ENCODE results near the gene AOC3. TPM values are rescaled to one million over a fixed set of nuclear protein-coding genes. Genes with fewer than 3 reads are reported as not detected.
"Not testable (repeated sequence)": the region's sequence is repeated elsewhere in the genome, so short reads cannot be mapped to it uniquely, and the experiment has no call there.

Gene AOC3
- total RNA-seq, 2 experiments from 2014 or later, result 1.0 to 1.4 TPM

DNA sequence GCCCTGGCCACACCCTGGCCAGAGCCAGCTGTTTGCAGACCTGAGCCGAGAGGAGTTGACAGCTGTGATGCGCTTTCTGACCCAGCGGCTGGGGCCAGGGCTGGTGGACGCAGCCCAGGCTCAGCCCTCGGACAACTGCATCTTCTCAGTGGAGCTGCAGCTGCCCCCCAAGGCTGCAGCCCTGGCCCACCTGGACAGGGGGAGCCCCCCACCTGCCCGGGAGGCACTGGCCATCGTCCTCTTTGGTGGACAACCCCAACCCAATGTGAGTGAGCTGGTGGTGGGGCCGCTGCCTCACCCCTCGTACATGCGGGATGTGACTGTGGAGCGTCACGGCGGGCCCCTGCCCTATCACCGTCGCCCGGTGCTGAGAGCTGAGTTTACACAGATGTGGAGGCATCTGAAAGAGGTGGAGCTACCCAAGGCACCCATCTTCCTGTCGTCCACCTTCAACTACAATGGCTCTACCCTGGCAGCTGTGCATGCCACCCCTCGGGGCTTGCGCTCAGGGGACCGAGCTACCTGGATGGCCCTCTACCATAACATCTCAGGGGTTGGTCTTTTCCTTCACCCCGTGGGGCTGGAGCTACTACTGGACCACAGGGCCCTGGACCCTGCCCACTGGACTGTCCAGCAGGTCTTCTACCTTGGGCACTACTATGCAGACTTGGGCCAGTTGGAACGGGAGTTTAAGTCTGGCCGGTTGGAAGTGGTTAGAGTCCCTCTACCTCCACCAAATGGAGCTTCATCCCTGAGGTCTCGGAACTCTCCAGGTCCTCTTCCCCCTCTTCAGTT is 6.0 kb upstream of the AOC3 start:
- DNase-seq, result no peak
- peaks cover 33% of the 10 kb centered on the region for H3K36me3 Mint-ChIP-seq (ENCODE audit: low read depth)
- CTCF ChIA-PET, result interaction anchor here (1.5 to 2.8 kb wide), 2 partner anchors 11 to 84 kb away, joined by 5 to 12 read pairs; partner anchors contain the start of gene PSME3

DNA sequence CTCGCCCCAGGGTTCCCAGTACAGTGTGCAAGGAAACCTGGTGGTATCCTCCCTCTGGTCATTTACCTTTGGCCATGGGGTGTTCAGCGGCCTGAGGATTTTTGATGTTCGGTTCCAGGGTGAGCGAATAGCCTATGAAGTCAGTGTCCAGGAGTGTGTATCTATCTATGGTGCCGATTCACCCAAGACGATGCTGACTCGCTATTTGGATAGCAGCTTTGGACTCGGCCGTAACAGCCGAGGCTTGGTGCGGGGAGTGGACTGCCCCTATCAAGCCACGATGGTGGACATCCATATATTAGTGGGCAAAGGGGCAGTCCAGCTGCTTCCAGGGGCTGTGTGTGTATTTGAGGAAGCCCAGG is 5.5 kb upstream of the AOC3 start:
- Mint-ChIP-seq H3K36me3 (ENCODE audit: low read depth) (peaks cover 33% of the 10 kb centered on the region), H3K9me3 (ENCODE audit: insufficient read depth) (no peaks in the 10 kb centered on the region), H3K4me1 (ENCODE audit: low read depth) (peaks cover 11% of the 10 kb centered on the region), H3K27me3 (ENCODE audit: low read depth) (no peaks in the 10 kb centered on the region), H3K27ac (no peak overlapping the region), H3K4me3 (no peak overlapping the region)
- DNase-seq (no peak), ATAC-seq (no peak)
- ChIA-PET POLR2A (interaction anchor here (1.2 kb wide), 1 partner anchor 12 kb away, joined by 8 read pairs; the partner anchor contains the start of gene PSME3), CTCF (interaction anchor here (2.8 kb wide), 1 partner anchor 11 kb away, joined by 12 read pairs; the partner anchor contains the start of gene PSME3)

More for the DNA sequence above, 6.0 kb upstream of the AOC3 start:
- Mint-ChIP-seq H3K27ac (no peak overlapping the region), H3K4me3 (no peak overlapping the region), H3K27me3 (ENCODE audit: low read depth) (no peaks in the 10 kb centered on the region), H3K9me3 (ENCODE audit: insufficient read depth) (no peaks in the 10 kb centered on the region), H3K4me1 (ENCODE audit: low read depth) (peaks cover 11% of the 10 kb centered on the region)
- POLR2A ChIA-PET, result interaction anchor here (1.2 kb wide), 1 partner anchor 12 kb away, joined by 8 read pairs; the partner anchor contains the start of gene PSME3
- no peak for ATAC-seq

DNA sequence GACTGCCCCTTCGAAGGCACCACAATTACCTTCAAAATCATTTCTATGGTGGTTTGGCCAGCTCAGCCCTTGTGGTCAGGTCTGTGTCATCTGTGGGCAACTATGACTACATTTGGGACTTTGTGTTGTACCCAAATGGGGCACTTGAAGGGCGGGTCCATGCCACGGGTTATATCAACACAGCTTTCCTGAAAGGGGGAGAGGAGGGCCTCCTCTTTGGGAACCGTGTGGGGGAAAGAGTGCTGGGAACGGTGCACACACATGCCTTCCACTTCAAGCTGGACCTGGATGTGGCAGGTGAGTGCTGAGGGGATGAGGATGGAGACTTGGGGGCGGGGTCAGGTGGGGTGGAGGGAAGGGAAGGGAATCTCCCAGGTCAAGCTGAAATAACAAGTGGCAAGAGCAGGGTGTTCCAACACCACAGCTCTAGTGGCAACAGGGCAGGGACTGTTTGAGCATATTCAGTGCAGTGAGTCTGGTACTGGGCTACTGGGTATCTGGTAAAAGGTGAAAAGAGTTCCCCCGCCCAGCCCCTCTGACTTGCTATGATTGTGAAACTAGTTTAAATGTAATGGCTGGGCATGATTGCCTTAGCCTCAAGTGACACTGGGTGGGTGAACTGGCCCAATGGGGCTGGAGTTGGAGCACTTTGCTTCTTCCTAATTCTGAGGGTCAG is 4.9 kb upstream of the AOC3 start:
- peak overlapping the region; percentile 29 for H3K27ac Mint-ChIP-seq
- H3K4me3 Mint-ChIP-seq, result no peak overlapping the region
- ChIA-PET CTCF (no interaction called here), POLR2A (interaction anchor here (1.2 kb wide), 1 partner anchor 13 kb away, joined by 8 read pairs; the partner anchor contains the start of gene PSME3)
- H3K4me1 Mint-ChIP-seq (ENCODE audit: low read depth), result peaks cover 11% of the 10 kb centered on the region
- H3K36me3 Mint-ChIP-seq (ENCODE audit: low read depth), result peaks cover 33% of the 10 kb centered on the region
- no peak for DNase-seq
- no peaks in the 10 kb centered on the region for H3K27me3 Mint-ChIP-seq (ENCODE audit: low read depth)
- H3K9me3 Mint-ChIP-seq (ENCODE audit: insufficient read depth), result no peaks in the 10 kb centered on the region
- no peak for ATAC-seq

DNA sequence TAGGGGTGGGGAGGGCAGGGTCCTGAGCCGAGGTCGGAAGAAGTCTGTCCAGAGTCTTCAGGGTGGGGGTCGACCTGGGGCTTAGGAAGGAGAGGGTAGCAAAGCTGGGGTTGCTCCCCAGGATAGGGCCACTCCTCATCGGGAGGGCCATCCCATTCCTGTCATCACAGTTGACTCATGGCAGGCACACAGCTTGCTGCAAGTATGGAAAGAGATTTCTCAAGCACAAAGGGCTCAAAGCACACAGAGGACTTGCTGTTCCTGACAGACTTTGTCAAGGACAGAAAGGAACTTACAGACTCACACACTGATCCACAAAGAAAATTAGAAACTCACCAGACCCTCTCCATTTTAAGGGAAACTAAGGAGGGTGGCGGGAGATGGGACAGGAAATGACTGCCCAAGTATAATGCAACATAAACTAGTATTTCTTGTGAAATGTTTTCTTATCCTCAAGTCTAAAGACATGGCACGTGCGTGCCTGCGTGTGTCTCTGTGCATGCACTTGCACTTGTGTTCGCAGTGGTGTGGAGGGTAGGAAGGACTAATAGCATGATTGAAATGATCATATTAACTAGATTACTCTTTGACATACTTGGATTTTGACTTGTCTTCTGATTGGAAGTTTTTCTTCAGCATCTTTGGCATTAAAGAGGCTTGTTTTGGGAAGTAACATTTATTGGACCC is 4.3 kb upstream of the AOC3 start:
- H3K27ac Mint-ChIP-seq, result peak overlapping the region; percentile 29
- DNase-seq (no peak), ATAC-seq (no peak)
- no peaks in the 10 kb centered on the region for H3K27me3 Mint-ChIP-seq (ENCODE audit: low read depth)
- peaks cover 28% of the 10 kb centered on the region for H3K36me3 Mint-ChIP-seq (ENCODE audit: low read depth)
- no peaks in the 10 kb centered on the region for H3K9me3 Mint-ChIP-seq (ENCODE audit: insufficient read depth)
- no peak overlapping the region for H3K4me3 Mint-ChIP-seq
- POLR2A ChIA-PET, result interaction anchor here (0.6 kb wide), 1 partner anchor 1772 kb away, joined by 3 read pairs; no protein-coding TSS in a partner anchor
- CTCF ChIA-PET, result no interaction called here
- H3K4me1 Mint-ChIP-seq (ENCODE audit: low read depth), result peaks cover 11% of the 10 kb centered on the region

DNA sequence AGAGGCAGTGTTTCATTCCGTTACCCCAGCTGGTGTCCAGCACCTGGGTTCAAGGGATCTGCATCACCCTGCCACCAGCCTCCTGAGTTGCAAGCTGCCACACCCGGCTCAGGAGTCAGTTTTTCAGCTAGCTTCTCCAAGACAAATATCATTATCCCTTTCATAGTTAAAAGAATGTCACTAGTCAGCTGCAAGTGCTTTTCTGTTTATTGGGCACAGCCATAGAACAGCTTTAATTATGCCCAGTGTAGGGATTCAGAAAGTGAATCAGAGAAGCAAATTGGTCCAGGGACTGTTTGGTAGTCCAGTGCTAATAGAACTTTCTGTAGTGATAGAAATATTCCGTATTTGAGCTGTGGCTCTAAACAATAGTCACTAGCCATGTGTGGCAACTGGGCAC is 2.9 kb upstream of the AOC3 start:
- ATAC-seq (no peak), DNase-seq (no peak)
- ChIA-PET POLR2A (interaction anchor here (0.6 kb wide), 1 partner anchor 121 kb away, joined by 3 read pairs; no protein-coding TSS in a partner anchor), CTCF (interaction anchor here (1.2 to 1.3 kb wide), 2 partner anchors 15 to 24 kb away, joined by 3 to 4 read pairs; partner anchors contain the start of genes BECN1 and PSME3)
- Mint-ChIP-seq H3K36me3 (ENCODE audit: low read depth) (peaks cover 14% of the 10 kb centered on the region), H3K27me3 (ENCODE audit: low read depth) (no peaks in the 10 kb centered on the region), H3K4me1 (ENCODE audit: low read depth) (peaks cover 11% of the 10 kb centered on the region), H3K27ac (no peak overlapping the region), H3K4me3 (no peak overlapping the region), H3K9me3 (ENCODE audit: insufficient read depth) (no peaks in the 10 kb centered on the region)

DNA sequence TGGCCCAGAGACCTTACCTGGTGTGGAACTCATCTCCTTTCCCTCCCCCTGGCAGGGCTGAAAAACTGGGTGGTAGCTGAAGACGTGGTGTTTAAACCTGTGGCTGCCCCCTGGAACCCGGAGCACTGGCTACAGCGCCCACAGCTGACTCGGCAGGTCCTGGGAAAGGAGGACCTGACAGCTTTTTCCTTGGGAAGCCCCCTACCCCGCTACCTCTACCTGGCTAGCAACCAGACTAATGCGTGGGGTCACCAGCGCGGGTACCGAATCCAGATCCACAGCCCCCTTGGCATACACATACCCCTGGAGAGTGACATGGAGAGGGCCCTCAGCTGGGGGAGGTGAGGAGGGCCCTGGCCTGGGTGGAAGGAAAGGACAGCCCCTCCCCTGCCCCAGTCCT is 2.0 kb upstream of the AOC3 start:
- no peaks in the 10 kb centered on the region for H3K9me3 Mint-ChIP-seq (ENCODE audit: insufficient read depth)
- peaks cover 11% of the 10 kb centered on the region for H3K4me1 Mint-ChIP-seq (ENCODE audit: low read depth)
- CTCF ChIA-PET, result interaction anchor here (0.8 to 1.3 kb wide), 3 partner anchors 16 to 80 kb away, joined by 3 to 4 read pairs (median 3); partner anchors contain the start of genes BECN1 and PSME3
- H3K27me3 Mint-ChIP-seq (ENCODE audit: low read depth), result no peaks in the 10 kb centered on the region
- POLR2A ChIA-PET, result no interaction called here
- ATAC-seq (no peak), DNase-seq (no peak)
- H3K27ac Mint-ChIP-seq, result no peak overlapping the region
- H3K36me3 Mint-ChIP-seq (ENCODE audit: low read depth), result peaks cover 7% of the 10 kb centered on the region
- no peak overlapping the region for H3K4me3 Mint-ChIP-seq

DNA sequence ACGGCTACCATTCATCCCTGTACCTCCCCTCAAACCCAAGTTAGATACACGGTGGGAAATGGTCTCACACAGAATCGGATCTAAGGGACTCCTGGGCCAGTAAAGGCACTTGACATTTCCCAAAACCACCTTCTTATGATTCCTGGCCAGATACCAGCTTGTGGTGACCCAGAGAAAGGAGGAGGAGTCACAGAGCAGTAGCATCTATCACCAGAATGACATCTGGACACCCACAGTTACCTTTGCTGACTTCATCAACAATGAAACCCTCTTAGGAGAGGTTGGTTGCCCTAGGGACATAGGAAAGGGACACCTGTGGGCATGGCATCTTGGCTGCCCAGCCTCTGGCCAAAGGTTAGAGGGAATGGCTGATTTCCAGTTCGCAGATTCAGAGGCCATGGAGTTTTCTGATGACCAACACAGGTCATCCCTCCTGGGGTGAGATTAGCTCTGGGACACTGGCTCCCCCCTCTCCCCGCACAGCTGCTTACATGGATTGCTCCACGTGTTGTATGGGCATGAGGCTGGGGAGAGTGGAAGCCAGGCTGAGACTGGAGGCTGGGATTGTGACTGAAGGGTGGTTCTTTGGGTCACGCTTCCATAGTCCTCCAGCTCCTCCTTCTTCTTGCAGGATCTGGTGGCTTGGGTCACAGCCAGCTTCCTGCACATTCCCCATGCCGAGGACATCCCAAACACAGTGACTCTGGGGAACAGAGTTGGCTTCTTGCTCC is 1.4 kb upstream of the AOC3 start:
- ChIA-PET POLR2A (no interaction called here), CTCF (no interaction called here)
- no peak overlapping the region for H3K4me3 Mint-ChIP-seq
- H3K36me3 Mint-ChIP-seq (ENCODE audit: low read depth), result peaks cover 5% of the 10 kb centered on the region
- peaks cover 11% of the 10 kb centered on the region for H3K4me1 Mint-ChIP-seq (ENCODE audit: low read depth)
- ATAC-seq (no peak), DNase-seq (no peak)
- H3K27me3 Mint-ChIP-seq (ENCODE audit: low read depth), result no peaks in the 10 kb centered on the region
- no peak overlapping the region for H3K27ac Mint-ChIP-seq
- H3K9me3 Mint-ChIP-seq (ENCODE audit: insufficient read depth), result no peaks in the 10 kb centered on the region

DNA sequence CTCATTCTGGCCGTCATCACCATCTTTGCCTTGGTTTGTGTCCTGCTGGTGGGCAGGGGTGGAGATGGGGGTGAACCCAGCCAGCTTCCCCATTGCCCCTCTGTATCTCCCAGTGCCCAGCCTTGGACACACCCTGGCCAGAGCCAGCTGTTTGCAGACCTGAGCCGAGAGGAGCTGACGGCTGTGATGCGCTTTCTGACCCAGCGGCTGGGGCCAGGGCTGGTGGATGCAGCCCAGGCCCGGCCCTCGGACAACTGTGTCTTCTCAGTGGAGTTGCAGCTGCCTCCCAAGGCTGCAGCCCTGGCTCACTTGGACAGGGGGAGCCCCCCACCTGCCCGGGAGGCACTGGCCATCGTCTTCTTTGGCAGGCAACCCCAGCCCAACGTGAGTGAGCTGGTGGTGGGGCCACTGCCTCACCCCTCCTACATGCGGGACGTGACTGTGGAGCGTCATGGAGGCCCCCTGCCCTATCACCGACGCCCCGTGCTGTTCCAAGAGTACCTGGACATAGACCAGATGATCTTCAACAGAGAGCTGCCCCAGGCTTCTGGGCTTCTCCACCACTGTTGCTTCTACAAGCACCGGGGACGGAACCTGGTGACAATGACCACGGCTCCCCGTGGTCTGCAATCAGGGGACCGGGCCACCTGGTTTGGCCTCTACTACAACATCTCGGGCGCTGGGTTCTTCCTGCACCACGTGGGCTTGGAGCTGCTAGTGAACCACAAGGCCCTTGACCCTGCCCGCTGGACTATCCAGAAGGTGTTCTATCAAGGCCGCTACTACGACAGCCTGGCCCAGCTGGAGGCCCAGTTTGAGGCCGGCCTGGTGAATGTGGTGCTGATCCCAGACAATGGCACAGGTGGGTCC is 607 bp downstream of the AOC3 start:
- H3K36me3 Mint-ChIP-seq (ENCODE audit: low read depth); H3K9me3 Mint-ChIP-seq (ENCODE audit: insufficient read depth); H3K27ac Mint-ChIP-seq; ATAC-seq; H3K27me3 Mint-ChIP-seq (ENCODE audit: low read depth); H3K4me1 Mint-ChIP-seq (ENCODE audit: low read depth); H3K4me3 Mint-ChIP-seq; CTCF ChIA-PET; DNase-seq; POLR2A ChIA-PET: not testable (repeated sequence)

DNA sequence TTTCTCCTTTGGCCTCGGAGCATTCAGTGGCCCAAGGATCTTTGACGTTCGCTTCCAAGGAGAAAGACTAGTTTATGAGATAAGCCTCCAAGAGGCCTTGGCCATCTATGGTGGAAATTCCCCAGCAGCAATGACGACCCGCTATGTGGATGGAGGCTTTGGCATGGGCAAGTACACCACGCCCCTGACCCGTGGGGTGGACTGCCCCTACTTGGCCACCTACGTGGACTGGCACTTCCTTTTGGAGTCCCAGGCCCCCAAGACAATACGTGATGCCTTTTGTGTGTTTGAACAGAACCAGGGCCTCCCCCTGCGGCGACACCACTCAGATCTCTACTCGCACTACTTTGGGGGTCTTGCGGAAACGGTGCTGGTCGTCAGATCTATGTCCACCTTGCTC is 1.4 kb downstream of the AOC3 start:
- no peaks in the 10 kb centered on the region for H3K27me3 Mint-ChIP-seq (ENCODE audit: low read depth)
- H3K4me3 Mint-ChIP-seq, result no peak overlapping the region
- no peak overlapping the region for H3K27ac Mint-ChIP-seq
- ChIA-PET CTCF (no interaction called here), POLR2A (no interaction called here)
- H3K36me3 Mint-ChIP-seq (ENCODE audit: low read depth), result no peaks in the 10 kb centered on the region
- no peaks in the 10 kb centered on the region for H3K4me1 Mint-ChIP-seq (ENCODE audit: low read depth)
- ATAC-seq (no peak), DNase-seq (no peak)
- H3K9me3 Mint-ChIP-seq (ENCODE audit: insufficient read depth), result no peaks in the 10 kb centered on the region

DNA sequence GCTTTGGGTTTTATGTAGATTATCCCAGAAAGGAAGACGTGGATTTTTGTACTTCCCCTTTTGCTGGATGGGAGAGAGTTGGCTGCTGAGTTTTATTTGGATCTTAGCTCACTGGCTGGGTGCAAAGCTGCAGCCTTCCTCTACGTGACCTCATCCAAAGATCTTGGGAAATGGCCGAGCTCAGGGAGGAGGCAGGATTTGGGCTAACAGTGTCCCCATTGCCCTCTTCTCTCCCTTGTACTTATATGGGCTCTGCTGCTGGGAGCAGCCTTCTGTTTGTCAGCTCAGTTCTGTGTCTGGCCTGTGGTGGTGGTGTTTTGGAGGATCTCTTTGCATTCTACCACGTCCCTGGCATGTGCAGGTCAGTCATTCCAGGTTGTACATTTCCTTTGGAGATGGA is 2.0 kb downstream of the AOC3 start:
- CTCF ChIA-PET, result no interaction called here
- Mint-ChIP-seq H3K36me3 (ENCODE audit: low read depth) (no peaks in the 10 kb centered on the region), H3K27me3 (ENCODE audit: low read depth) (no peaks in the 10 kb centered on the region), H3K27ac (no peak overlapping the region), H3K4me3 (no peak overlapping the region), H3K9me3 (ENCODE audit: insufficient read depth) (no peaks in the 10 kb centered on the region), H3K4me1 (ENCODE audit: low read depth) (no peaks in the 10 kb centered on the region)
- DNase-seq (no peak), ATAC-seq (no peak)
- POLR2A ChIA-PET, result no interaction called here

DNA sequence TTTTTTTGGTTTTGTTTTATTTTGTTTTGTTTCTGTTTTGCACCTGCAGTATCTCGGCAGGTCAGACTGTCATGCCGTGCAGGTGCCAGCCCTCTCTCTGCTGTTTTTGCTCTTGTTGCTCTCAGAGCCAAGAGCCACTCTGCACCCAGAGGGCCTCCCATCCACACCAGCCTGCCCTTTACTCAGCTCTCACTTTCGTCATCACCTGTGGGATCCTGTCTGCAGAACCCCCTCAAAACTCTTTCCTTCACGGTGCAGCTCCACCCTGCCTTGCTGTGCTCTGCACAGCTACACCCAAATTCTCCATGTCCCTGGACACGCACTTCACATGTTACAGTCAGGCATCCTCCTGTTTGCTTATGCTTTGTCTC is 2.6 kb downstream of the AOC3 start:
- Mint-ChIP-seq H3K36me3 (ENCODE audit: low read depth) (no peaks in the 10 kb centered on the region), H3K27me3 (ENCODE audit: low read depth) (no peaks in the 10 kb centered on the region), H3K4me3 (no peak overlapping the region), H3K9me3 (ENCODE audit: insufficient read depth) (no peaks in the 10 kb centered on the region), H3K27ac (no peak overlapping the region), H3K4me1 (ENCODE audit: low read depth) (no peaks in the 10 kb centered on the region)
- no peak for DNase-seq
- ChIA-PET CTCF (no interaction called here), POLR2A (no interaction called here)
- no peak for ATAC-seq

Measured in activated CD8-positive, alpha-beta T cell treated with anti-CD3 and anti-CD28 coated beads, Interleukin-2, amount 10 ng/mL, durations not matched to agents 7 days and 5 days (primary cell).